Choroid plexus epithelial cell (primary cell): Measurements from ENCODE around the gene UTS2B.

Experiments
- DNase-seq: peaks from one replicate; pipeline ENCODE4 v3.0.0-alpha.2; 2010; ENCODE audit warnings: low read depth
- H3K4me3 ChIP-seq: 2 replicates; pipeline ENCODE4 v1.5.1; 2011; ENCODE audit warnings: low read depth, mild to moderate bottlenecking, control low read depth, low read length, moderate library complexity
- TF ChIP-seq, protein P1 (sequence below): conservative IDR thresholded peaks from 2 replicates; pipeline ENCODE4 v1.5.1; 2011; ENCODE audit warnings: low read depth, mild to moderate bottlenecking, control low read depth, inconsistent platforms, low read length, moderate library complexity

The UTS2B gene

DNA sequence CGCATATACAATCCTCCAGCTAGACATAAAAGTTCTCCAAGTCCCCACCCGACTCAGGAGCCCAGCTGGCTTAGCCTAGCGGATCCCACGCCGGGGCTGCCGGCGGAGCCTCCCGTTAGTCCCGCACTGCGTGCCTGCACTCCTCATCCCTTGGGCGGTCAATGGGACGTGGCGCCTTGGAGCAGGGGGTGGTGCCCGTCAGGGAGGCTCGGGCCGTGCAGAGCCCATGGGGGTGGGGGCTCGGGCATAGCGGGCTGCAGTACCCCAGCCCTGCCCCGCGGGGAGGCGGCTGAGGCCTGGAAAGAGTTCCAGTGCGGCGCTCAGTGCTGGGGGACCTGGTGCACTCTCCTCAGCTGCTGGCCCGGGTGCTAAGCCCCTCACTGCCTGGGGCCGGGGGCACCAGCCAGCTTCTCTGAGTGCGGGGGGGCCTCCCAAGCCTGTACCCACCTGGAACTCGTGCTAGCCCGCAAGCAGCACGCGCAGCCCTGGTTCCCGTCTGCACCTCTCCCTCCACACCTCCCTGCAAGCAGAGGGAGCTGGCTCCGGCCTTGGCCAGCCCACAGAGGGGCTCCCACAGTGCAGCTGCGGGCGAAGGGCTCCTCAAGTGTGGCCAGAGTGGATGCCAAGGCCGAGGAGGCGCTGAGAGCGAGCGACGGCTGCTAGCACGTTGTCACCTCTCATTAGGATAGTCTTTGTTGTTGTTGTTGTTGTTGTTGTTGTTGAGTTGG is 13.3 kb downstream of the UTS2B start:
- H3K4me3 ChIP-seq: no peak overlapping the region
- DNase-seq: no peak
- TF ChIP-seq, protein P1, sequence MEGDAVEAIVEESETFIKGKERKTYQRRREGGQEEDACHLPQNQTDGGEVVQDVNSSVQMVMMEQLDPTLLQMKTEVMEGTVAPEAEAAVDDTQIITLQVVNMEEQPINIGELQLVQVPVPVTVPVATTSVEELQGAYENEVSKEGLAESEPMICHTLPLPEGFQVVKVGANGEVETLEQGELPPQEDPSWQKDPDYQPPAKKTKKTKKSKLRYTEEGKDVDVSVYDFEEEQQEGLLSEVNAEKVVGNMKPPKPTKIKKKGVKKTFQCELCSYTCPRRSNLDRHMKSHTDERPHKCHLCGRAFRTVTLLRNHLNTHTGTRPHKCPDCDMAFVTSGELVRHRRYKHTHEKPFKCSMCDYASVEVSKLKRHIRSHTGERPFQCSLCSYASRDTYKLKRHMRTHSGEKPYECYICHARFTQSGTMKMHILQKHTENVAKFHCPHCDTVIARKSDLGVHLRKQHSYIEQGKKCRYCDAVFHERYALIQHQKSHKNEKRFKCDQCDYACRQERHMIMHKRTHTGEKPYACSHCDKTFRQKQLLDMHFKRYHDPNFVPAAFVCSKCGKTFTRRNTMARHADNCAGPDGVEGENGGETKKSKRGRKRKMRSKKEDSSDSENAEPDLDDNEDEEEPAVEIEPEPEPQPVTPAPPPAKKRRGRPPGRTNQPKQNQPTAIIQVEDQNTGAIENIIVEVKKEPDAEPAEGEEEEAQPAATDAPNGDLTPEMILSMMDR: no peak

DNA sequence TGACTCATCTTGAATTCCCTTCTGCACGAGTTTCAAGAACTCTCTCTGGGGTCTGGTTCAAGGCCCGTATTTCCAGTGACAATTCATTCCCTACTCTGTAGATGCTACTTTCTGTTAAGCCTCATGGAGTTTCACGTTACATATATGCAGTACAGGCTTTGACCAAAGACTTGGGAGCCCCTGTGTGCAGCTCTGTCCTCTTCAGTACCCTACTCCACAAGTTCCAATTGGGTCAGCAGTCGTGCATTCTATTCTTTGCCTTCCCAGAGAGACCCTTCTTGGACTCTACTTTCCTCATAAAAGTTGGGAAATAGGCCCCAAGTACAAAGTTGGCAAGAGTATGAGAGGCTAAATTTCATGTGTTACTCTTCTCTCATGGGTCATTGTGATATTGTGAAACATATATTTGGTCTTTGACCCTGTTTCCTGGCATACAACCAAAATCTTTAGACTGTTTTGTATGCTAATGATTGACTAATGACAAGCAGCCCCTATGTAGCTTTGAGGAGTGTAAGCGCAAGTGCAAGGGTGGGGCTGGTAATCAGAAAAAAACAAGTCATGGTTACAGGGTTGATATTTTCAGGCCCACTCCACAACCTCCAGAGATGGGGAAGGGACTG is 16.1 kb downstream of the UTS2B start:
- no peak for DNase-seq
- no peak overlapping the region for H3K4me3 ChIP-seq
- TF ChIP-seq, protein P1: no peak

DNA sequence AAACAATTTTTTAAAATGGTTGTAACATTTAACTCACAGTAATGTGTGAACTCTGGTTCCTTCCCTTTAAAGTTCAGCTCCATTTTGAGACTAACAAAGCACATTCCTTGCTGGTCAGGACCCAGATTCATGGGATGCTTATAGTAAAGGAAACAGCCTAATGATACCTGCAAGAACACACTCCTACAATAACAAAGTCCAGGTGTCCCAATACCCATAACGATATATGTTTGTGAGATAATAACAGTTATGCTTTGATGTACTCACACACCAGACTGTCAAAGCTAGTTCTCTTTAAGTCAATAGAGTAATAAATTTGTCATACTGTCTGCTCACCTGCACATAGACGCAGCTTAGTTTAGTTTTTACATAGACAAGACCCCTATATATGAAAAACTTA is 17.0 kb downstream of the UTS2B start:
- no peak for DNase-seq
- TF ChIP-seq, protein P1: no peak
- H3K4me3 ChIP-seq: no peak overlapping the region

DNA sequence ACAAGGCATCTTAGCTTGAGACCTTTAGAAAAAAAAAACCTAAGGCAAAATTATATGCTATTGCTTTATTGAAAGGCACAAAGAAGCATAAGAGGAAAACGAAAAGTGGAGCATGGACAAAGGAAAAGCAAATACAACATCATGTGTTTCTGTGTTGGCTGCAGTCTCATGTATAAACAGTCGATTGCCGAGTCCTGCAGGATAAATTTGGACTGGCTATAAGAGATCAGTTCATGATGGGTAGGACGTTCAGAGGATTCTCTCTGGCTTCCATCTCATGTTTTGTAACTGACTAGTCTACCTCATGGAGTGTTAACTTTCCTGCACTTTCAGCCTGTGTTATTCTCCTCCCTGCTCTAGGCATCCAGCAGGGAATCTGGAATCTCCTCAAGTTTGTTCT is 23.0 kb downstream of the UTS2B start:
- no peak overlapping the region for H3K4me3 ChIP-seq
- no peak for DNase-seq
- TF ChIP-seq, protein P1: no peak

DNA sequence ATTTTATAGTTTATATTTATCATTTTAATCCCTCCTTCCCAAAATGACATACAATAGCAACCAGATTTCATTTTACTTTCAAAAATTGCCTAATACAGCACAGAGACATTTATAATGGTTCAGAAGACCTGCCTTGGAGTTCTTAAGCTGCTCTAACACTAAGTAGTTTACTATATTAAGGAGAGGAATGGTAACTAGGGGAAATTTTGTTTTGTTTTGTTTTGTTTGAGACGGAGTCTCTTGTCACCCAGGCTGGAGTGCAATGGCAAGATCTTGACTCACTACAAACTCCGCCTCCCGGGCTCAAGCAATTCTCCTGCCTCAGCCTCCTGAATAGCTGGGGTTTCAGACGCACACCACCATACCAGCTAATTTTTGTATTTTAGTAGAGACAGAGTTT is 23.9 kb downstream of the UTS2B start:
- no peak for DNase-seq
- no peak overlapping the region for H3K4me3 ChIP-seq
- TF ChIP-seq, protein P1: no peak

DNA sequence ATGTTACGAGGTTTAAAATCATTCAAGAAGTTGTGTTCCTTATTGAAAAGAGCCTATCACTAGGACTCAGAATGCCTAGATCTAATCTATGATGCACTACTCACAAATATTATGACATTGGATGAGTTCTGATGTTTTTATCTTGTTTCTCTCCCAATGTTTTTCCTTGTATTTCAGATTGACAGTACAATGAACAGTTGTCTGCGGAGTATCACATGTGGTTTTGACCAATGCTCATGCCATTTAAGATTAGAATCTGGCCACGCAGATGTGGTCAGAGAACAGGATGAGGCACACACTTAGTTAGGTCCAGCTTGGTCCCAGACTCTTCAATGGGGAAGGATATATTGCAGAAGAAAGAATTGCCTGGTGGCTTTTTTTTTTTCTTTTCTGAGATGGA is 26.7 kb downstream of the UTS2B start:
- H3K4me3 ChIP-seq: no peak overlapping the region
- DNase-seq: no peak
- TF ChIP-seq, protein P1: no peak

DNA sequence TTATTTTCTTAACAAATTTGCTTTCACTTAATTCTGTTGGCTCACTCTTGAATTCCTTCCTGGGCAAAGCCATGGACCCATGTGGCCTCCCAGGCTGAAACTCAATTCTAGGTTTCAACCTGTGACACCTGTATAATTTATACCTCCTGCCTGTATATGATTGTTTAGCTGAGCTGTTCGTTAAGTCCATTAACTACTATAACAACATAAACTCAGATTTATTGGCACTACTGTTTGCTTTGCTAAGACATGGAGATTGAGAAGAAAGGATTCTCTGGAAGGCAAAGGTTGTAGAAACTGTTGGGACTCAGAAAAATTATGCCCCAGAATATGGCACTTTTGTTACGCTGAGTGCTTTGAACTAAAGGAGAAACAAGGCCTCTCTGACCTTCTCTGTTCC is 27.9 kb downstream of the UTS2B start:
- TF ChIP-seq, protein P1: no peak

More for the DNA sequence above, 27.9 kb downstream of the UTS2B start:
- DNase-seq: no peak
- no peak overlapping the region for H3K4me3 ChIP-seq
